H9 (cell line): ENCODE measurements around the gene TMEM109. TPM values are rescaled to one million over a fixed set of nuclear protein-coding genes. Genes with fewer than 3 reads are reported as not detected.
A peak's percentile ranks its signal among the peaks of the same experiment; 100 is the strongest.

ENCODE experiments used
- DNase-seq: peaks from one replicate; pipeline ENCODE4 v3.0.0-alpha.2; 2017
- H2AFZ ChIP-seq: one replicate; pipeline ENCODE4 v1.6.1; 2013; ENCODE audit warnings: mild to moderate bottlenecking, low read length, control low read depth, moderate library complexity
- H2AK5ac ChIP-seq: 2 replicates; pipeline ENCODE4 v1.6.1; 2013; ENCODE audit warnings: low read length, control low read depth, mixed read lengths; ENCODE audit not compliant: insufficient read length
- H2BK120ac ChIP-seq: one replicate; pipeline ENCODE4 v1.6.1; 2013; ENCODE audit warnings: low read depth, mild to moderate bottlenecking, low read length, control low read depth, inconsistent platforms; ENCODE audit not compliant: poor library complexity, severe bottlenecking
- H2BK12ac ChIP-seq: 2 replicates; pipeline ENCODE4 v1.6.1; 2013; ENCODE audit warnings: low read length, control low read depth, mixed read lengths, low read depth; ENCODE audit not compliant: insufficient read length
- H2BK15ac ChIP-seq: 2 replicates; pipeline ENCODE4 v1.6.1; 2013; ENCODE audit warnings: low read depth, low read length, control low read depth
- H2BK20ac ChIP-seq: one replicate; pipeline ENCODE4 v1.6.1; 2013; ENCODE audit warnings: low read depth, mild to moderate bottlenecking, low read length, control low read depth, inconsistent platforms; ENCODE audit not compliant: poor library complexity, severe bottlenecking
- H2BK5ac ChIP-seq: 2 replicates; pipeline ENCODE4 v1.6.1; 2013; ENCODE audit warnings: low read length, control low read depth, mixed read lengths; ENCODE audit not compliant: insufficient read length
- H3K14ac ChIP-seq: 2 replicates; pipeline ENCODE4 v1.6.1; 2013; ENCODE audit warnings: low read length, control low read depth; ENCODE audit not compliant: insufficient read depth
- H3K18ac ChIP-seq: 2 replicates; pipeline ENCODE4 v1.6.1; 2013; ENCODE audit warnings: low read depth, mild to moderate bottlenecking, mixed read lengths, low read length, control low read depth; ENCODE audit not compliant: insufficient read length
- H3K23ac ChIP-seq: 2 replicates; pipeline ENCODE4 v1.6.1; 2013; ENCODE audit warnings: low read length, control low read depth, mixed read lengths, low read depth; ENCODE audit not compliant: insufficient read length
- H3K23me2 ChIP-seq: 2 replicates; pipeline ENCODE4 v1.6.1; 2013; ENCODE audit warnings: low read depth, mild to moderate bottlenecking, mixed read lengths, low read length, control low read depth; ENCODE audit not compliant: insufficient read length, poor library complexity, severe bottlenecking
- H3K27ac ChIP-seq: 2 replicates; pipeline ENCODE4 v1.5.1; 2013; ENCODE audit warnings: low read length, control low read depth, mixed read lengths, low read depth; ENCODE audit not compliant: insufficient read length
- H3K27me3 ChIP-seq: 2 replicates; pipeline ENCODE4 v1.6.1; 2013; ENCODE audit warnings: low read length, control low read depth, inconsistent platforms; ENCODE audit not compliant: insufficient read depth
- H3K4ac ChIP-seq: 2 replicates; pipeline ENCODE4 v1.6.1; 2013; ENCODE audit warnings: low read depth, mild to moderate bottlenecking, control low read depth, inconsistent platforms, low read length, moderate library complexity
- H3K4me1 ChIP-seq: 2 replicates; pipeline ENCODE4 v1.6.1; 2013; ENCODE audit warnings: low read length, control low read depth, inconsistent platforms; ENCODE audit not compliant: insufficient read depth
- H3K4me2 ChIP-seq: 2 replicates; pipeline ENCODE4 v1.6.1; 2013; ENCODE audit warnings: low read length, control low read depth, mixed read lengths; ENCODE audit not compliant: insufficient read length, insufficient read depth
- H3K56ac ChIP-seq: 2 replicates; pipeline ENCODE4 v1.6.1; 2013; ENCODE audit warnings: low read depth, mild to moderate bottlenecking, mixed read lengths, low read length, control low read depth; ENCODE audit not compliant: insufficient read length
- H3K79me1 ChIP-seq: 2 replicates; pipeline ENCODE4 v1.6.1; 2013; ENCODE audit warnings: low read depth, mild to moderate bottlenecking, moderate library complexity, low read length, control low read depth, inconsistent platforms; ENCODE audit not compliant: insufficient read depth, poor library complexity, severe bottlenecking
- H3K79me2 ChIP-seq: 2 replicates; pipeline ENCODE4 v1.6.1; 2013; ENCODE audit warnings: low read length, control low read depth, inconsistent platforms; ENCODE audit not compliant: insufficient read depth
- H3K9ac ChIP-seq: 2 replicates; pipeline ENCODE4 v1.6.1; 2013; ENCODE audit warnings: low read length, control low read depth, mixed read lengths; ENCODE audit not compliant: insufficient read length; ENCODE audit errors: extremely low read depth
- H3K9me3 ChIP-seq: one replicate; pipeline ENCODE4 v1.6.1; 2013; ENCODE audit warnings: low read depth, low read length, inconsistent platforms; ENCODE audit not compliant: control insufficient read depth
- H3T11ph ChIP-seq: one replicate; pipeline ENCODE4 v1.6.1; 2013; ENCODE audit warnings: mild to moderate bottlenecking, low read length, control low read depth, inconsistent platforms
- H4K20me1 ChIP-seq: one replicate; pipeline ENCODE4 v1.6.1; 2013; ENCODE audit not compliant: control insufficient read depth, insufficient read length, insufficient read depth
- H4K5ac ChIP-seq: 2 replicates; pipeline ENCODE4 v1.6.1; 2013; ENCODE audit warnings: low read depth, mild to moderate bottlenecking, mixed read lengths, low read length, control low read depth; ENCODE audit not compliant: insufficient read length
- H4K8ac ChIP-seq: replicated peaks from 2 replicates; pipeline ENCODE4 v1.6.1; 2013; ENCODE audit warnings: low read length, control low read depth, mixed read lengths, low read depth; ENCODE audit not compliant: insufficient read length
- H4K91ac ChIP-seq: 2 replicates; pipeline ENCODE4 v1.6.1; 2013; ENCODE audit warnings: low read depth, mild to moderate bottlenecking, moderate library complexity, mixed read lengths, low read length, control low read depth; ENCODE audit not compliant: insufficient read length
- H3K27ac Mint-ChIP-seq, 3 experiments: 2 replicates in 2 of 3; 3 replicates in 1 of 3; pipeline ENCODE4 v1.8.0; 2020 to 2021; ENCODE audit warnings: mixed read lengths in 3 of 3, mild to moderate bottlenecking in 1 of 3, moderate library complexity in 1 of 3
- H3K27me3 Mint-ChIP-seq: 2 replicates; pipeline ENCODE4 v1.8.0; 2021; ENCODE audit warnings: low read depth, mild to moderate bottlenecking, moderate library complexity, mixed read lengths
- H3K36me3 Mint-ChIP-seq, 3 experiments: 2 replicates in 2 of 3; 3 replicates in 1 of 3; pipeline ENCODE4 v1.8.0; 2020 to 2021; ENCODE audit warnings: low read depth in 3 of 3, mixed read lengths in 3 of 3; ENCODE audit not compliant: insufficient read depth in 1 of 3
- H3K4me1 Mint-ChIP-seq, 2 experiments: 2 replicates each; pipeline ENCODE4 v1.8.0; 2020; ENCODE audit warnings: mixed read lengths in 2 of 2
- H3K4me3 Mint-ChIP-seq, 2 experiments: 2 replicates in 1 of 2; 3 replicates in 1 of 2; pipeline ENCODE4 v1.8.0; 2020 to 2021; ENCODE audit warnings: mild to moderate bottlenecking in 2 of 2, mixed read lengths in 2 of 2, moderate library complexity in 1 of 2
- H3K9me3 Mint-ChIP-seq, 2 experiments: 2 replicates in 1 of 2; 3 replicates in 1 of 2; pipeline ENCODE4 v1.8.0; 2020; ENCODE audit warnings: mild to moderate bottlenecking in 2 of 2, mixed read lengths in 2 of 2, moderate library complexity in 1 of 2
- CTCF ChIP-seq: fragments of 200-600 bp; sonication (generic); conservative IDR thresholded peaks from 3 replicates; pipeline ENCODE4 v1.8.0; 2021; ENCODE audit warnings: antibody characterized with exemption, mild to moderate bottlenecking
- WGBS: extraction: QIAGEN DNeasy Blood & Tissue Kit; methylation state at CpG from one replicate; pipeline ENCODE4 v1.1.7; 2013; ENCODE audit warnings: missing lambda C conversion rate, low lambda C conversion rate, mixed read lengths; ENCODE audit not compliant: insufficient read length; ENCODE audit errors: extremely low coverage; 5-methylcytosine and 5-hydroxymethylcytosine counted together
- total RNA-seq: library from RNA; stranded (reverse); gene quantifications from 2 replicates; pipeline ENCODE4 v1.2.1, GENCODE V29; 2021

TMEM109 gene
- total RNA-seq, 1 experiment from 2014 or later: 38.0 TPM

GRCh38 chr11:60915248-60915914 lies 1.4 kb downstream of the TMEM109 start:
- H3K27me3 ChIP-seq: no peaks in the 10 kb centered on the region
- no peak overlapping the region for H2AK5ac ChIP-seq
- H3K23ac ChIP-seq: no peak overlapping the region
- H3T11ph ChIP-seq: no peak overlapping the region
- H3K14ac ChIP-seq: peak overlapping the region; percentile 56; the same call in 1 of the 2 replicates
- H3K27me3 Mint-ChIP-seq: peaks cover 23% of the 10 kb centered on the region
- peaks cover 2 to 17% (median 5%) of the 10 kb centered on the region in 3 experiments for H3K36me3 Mint-ChIP-seq
- H3K9ac ChIP-seq: peak overlapping the region; percentile 72
- H3K4me2 ChIP-seq: peak overlapping the region; percentile 76
- H3K27ac Mint-ChIP-seq: peak overlapping the region; percentile 68 to 95 (median 73); a peak in 5 of 7 replicates
- H2AFZ ChIP-seq: no peak overlapping the region
- no peak overlapping the region for H2BK20ac ChIP-seq
- H4K91ac ChIP-seq: no peak overlapping the region
- H3K23me2 ChIP-seq: peaks cover 22% of the 10 kb centered on the region
- peak overlapping the region; percentile 94 to 97 for H3K4me3 Mint-ChIP-seq
- H4K8ac ChIP-seq: no peak overlapping the region
- no peak overlapping the region for H3K4ac ChIP-seq
- no peak overlapping the region for H3K27ac ChIP-seq
- no peak overlapping the region for H4K5ac ChIP-seq
- no peaks in the 10 kb centered on the region for H4K20me1 ChIP-seq
- H3K4me1 ChIP-seq: peaks cover 2% of the 10 kb centered on the region
- H2BK120ac ChIP-seq: no peak overlapping the region
- H3K56ac ChIP-seq: no peak overlapping the region
- no peak overlapping the region for H2BK12ac ChIP-seq
- no peaks in the 10 kb centered on the region for H3K9me3 ChIP-seq
- H2BK15ac ChIP-seq: no peak overlapping the region
- peak; percentile 44; the same call in 2 of the 3 replicates for TF ChIP-seq CTCF
- peaks cover 40 to 42% of the 10 kb centered on the region in 2 experiments for H3K4me1 Mint-ChIP-seq
- H3K18ac ChIP-seq: peak overlapping the region; percentile 82
- no CpG with 5 or more reads among the region's 17 CpGs for WGBS
- H3K79me2 ChIP-seq: no peaks in the 10 kb centered on the region; the same call in 1 of the 2 replicates
- H3K79me1 ChIP-seq: no peaks in the 10 kb centered on the region
- no peak overlapping the region for H2BK5ac ChIP-seq
- no peaks in the 10 kb centered on the region; a peak in 2 of 5 replicates for H3K9me3 Mint-ChIP-seq
- DNase-seq: peak; percentile 77
